Eye (tissue), 1 donor: Measurements from ENCODE around the gene SYNE2.
A peak's percentile ranks its signal among the peaks of the same experiment; 100 is the strongest.
"Not testable (repeated sequence)": the region's sequence is repeated elsewhere in the genome, so short reads cannot be mapped to it uniquely, and the experiment has no call there.

Experiments used
- DNase-seq: peaks from one replicate; pipeline ENCODE4 v3.0.0-alpha.2; 2015

The SYNE2 gene

DNA sequence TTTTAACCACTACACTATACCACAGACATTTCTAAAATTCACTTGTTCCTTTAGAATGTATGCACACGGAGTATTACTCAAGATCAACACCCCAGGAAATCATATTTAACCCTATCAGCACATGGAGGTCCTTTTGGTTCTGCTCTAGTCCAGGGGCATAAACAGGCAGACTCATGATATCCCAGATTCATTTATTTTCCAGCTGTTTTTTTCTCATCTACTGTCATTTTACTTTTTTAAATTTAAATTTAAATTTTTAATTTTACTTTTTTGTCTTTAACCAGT is 17.9 kb downstream of the SYNE2 start:
- DNase-seq = not testable (repeated sequence)

DNA sequence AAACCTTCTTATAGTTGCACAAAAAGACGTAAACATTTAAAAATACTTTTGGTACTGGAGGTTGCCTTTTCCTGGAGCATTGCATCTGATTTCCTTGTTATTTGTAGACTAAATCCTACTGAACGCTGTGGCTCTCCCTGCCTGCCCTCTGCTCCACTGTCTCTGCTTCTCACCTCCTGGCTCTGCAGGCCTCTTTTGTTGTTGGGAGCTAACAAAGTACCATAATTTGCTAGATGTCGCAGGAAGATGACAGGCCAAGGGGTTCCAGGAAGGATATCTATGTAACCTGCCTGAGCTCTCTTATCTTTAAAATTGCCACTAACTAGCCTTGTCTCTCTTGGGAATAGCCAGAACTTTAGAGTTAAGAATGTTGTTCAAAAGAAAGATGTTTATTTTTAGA is 21.4 kb downstream of the SYNE2 start:
- no peak for DNase-seq

GRCh38 chr14:63875311-63875710 is 22.5 kb downstream of the SYNE2 start:
- no peak for DNase-seq

- no peak for DNase-seq
Observed at GRCh38 chr14:63877550-63877939, 24.7 kb downstream of the SYNE2 start.

DNA sequence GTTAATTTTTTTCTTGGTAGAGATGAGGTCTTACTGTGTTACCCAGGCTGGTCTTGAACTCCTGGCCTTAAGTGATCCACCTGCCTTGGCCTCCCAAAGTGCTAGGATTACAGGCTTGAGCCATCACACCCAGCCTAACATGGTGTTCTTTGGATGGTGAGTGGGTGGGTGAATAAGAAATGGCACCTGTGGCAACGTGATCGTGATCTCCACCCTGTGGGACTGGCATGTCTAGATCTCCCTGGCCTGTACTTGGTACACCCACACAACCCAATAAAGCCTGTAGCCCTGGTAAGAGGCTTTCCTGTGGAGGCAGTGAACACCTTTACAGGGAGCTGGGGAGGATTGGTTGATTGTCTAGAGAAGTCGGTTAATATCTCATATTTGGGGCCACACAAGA is 25.2 kb downstream of the SYNE2 start:
- DNase-seq = no peak

GRCh38 chr14:63878792-63879191 is 26.0 kb downstream of the SYNE2 start:
- DNase-seq = no peak

- no peak for DNase-seq
Observed at GRCh38 chr14:63881926-63882325, 29.1 kb downstream of the SYNE2 start.

- no peak for DNase-seq
Observed at GRCh38 chr14:63887899-63888298, 35.1 kb downstream of the SYNE2 start.

- no peak for DNase-seq
Observed at GRCh38 chr14:63890553-63890952, 37.7 kb downstream of the SYNE2 start.

GRCh38 chr14:63891148-63891975 is 38.6 kb downstream of the SYNE2 start:
- DNase-seq = peak; percentile 80

DNA sequence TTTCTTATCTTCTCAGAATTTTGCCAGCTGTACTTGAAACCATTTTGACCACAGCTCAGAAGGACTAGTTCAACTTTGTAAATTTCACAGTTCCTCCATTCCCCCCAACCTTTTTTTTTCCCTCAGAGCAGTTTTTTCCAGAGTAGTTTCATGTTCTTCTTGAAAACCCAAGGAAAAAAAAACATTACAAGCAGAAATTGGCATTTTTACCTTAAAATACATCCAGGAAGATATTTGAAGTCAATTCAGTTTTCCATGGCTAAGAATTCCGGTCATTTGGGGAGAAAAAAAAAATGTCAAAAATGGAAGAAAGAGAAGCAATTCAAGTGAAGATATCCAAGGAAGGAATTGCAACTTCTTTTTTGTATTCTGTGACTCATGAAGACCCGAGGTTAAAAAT is 39.5 kb downstream of the SYNE2 start:
- DNase-seq = no peak

DNA sequence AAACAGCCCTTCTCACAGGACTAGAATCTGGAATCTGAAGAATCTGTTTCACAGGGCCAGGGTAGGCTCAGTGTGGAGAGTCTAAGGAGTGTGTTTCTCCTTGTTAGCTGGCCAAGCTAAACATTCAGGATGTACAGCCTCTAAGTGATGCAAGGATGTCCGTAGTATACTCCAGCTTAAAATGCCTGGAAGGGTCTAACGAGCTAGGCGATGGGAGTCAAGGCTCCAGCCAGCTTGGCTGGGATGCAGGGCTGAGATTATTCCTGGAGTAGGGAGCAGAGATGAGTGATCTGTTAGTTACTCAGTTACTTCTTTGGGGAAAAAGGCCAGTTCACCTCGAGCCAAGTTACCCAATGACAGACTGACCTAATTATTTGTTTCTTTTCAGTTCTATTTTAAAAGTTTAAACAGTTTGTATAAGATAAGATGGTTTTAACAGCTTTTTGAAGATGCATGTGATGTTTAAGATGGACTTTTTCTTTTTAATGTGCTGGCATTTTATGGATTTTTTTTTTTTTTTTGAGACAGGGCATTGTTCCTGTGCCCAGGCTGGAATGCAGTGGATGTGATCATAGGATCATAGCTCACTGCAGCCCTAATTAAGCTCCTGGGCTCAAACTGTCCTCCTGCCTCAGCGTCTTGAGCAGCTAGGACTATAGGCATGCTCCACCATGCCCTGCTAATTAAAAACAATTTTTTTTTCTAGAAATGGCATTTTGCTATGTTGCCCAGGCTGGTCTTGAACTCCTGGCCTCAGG is 41.1 kb downstream of the SYNE2 start:
- peak; percentile 61 for DNase-seq

GRCh38 chr14:63895510-63895909 is 42.7 kb downstream of the SYNE2 start:
- DNase-seq = no peak

- DNase-seq = peak; percentile 73
Observed at GRCh38 chr14:63896278-63896720, 43.5 kb downstream of the SYNE2 start.

DNA sequence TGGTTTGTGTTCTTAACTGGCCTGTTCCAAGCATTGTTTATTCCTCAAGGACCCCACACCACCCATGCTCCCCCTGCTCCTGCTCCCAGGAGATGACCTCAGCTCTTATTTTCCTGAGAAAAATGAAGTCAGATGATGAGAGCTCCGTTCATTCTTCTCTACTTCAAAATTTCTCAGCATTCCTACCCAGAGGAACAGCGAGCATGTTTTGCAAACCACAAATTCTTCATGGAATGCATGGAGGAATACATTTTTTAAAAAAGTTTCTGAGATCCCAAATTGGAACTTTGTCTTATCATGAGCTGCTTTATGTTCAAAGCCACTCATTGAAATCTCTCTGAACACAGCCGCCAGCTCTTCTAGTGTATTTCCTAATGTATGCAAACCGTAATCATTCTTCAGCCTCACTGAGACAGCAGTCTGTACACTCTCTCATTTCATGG is 44.9 kb downstream of the SYNE2 start:
- DNase-seq = peak; percentile 42

DNA sequence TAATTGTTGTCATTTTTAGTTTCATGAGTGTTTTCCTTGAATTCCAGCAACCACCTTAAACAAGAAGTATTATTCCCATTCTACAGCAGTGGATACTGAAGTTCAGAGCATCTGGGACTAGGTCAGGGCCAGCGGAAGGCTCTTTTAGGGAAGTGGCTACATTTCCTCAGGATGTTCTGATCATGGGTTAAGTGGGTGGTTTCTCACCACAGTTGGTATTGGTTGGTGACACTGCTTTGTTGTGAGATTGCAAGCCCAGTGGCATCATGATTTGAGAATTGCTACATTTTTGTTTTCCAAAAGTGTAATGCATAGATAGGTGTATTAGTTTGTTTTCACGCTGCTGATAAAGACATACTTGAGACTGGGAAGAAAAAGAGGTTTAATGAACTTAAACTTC is 47.1 kb downstream of the SYNE2 start:
- no peak for DNase-seq

GRCh38 chr14:63901434-63902085 is 48.8 kb downstream of the SYNE2 start:
- no peak for DNase-seq

GRCh38 chr14:63902375-63902976 is 49.7 kb downstream of the SYNE2 start:
- no peak for DNase-seq

DNA sequence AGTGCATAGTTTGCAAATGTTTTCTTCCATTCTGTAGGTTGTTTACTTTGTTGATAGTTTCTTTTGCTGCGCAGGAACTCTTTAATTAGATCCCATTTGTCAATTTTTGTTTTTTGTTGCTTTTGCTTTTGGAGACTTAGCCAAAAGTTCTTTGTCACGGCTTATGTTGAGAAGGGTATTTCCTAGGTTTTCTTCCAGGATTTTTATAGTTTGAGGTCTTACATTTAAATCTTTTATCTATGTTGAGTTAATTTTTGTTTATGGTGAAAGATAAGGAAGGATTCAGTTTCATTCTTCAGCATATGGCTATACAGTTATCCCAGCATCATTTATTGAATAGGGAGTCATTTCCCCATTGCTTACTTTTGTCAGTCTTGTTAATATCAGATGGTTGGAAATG is 51.9 kb downstream of the SYNE2 start:
- no peak for DNase-seq

GRCh38 chr14:63905370-63905769 is 52.6 kb downstream of the SYNE2 start:
- DNase-seq = no peak

GRCh38 chr14:63908667-63909264 is 56.0 kb downstream of the SYNE2 start:
- no peak for DNase-seq

GRCh38 chr14:63909984-63910383 is 57.2 kb downstream of the SYNE2 start:
- no peak for DNase-seq
